WTC11 (cell line): Measurements from ENCODE around the gene EXD3.

Experiments
- CREB1 ChIP-seq: sonication (generic); formaldehyde crosslinking; IDR thresholded peaks from 2 replicates; pipeline ENCODE4 v1.8.0; 2023; ENCODE audit warnings: mild to moderate bottlenecking, missing genetic modification reagents
- ZNF219 ChIP-seq: sonication (generic); formaldehyde crosslinking; IDR thresholded peaks from 2 replicates; pipeline ENCODE4 v1.8.0; 2023; ENCODE audit warnings: missing genetic modification reagents, mild to moderate bottlenecking, borderline replicate concordance
- TF ChIP-seq, protein P1 (sequence below): fragments of 200-600 bp; IDR thresholded peaks from 2 replicates; pipeline ENCODE4 v1.8.0; 2022; ENCODE audit warnings: antibody characterized with exemption
- TF ChIP-seq, protein P2 (sequence below): sonication (generic); formaldehyde crosslinking; IDR thresholded peaks from 2 replicates; pipeline ENCODE4 v1.8.1; 2022; ENCODE audit warnings: low read depth, missing genetic modification reagents, borderline replicate concordance
- TF ChIP-seq, protein P3 (sequence below): sonication (generic); formaldehyde crosslinking; conservative IDR thresholded peaks from 2 replicates; pipeline ENCODE4 v1.8.1; 2022; ENCODE audit warnings: mild to moderate bottlenecking, missing genetic modification reagents

DNA sequence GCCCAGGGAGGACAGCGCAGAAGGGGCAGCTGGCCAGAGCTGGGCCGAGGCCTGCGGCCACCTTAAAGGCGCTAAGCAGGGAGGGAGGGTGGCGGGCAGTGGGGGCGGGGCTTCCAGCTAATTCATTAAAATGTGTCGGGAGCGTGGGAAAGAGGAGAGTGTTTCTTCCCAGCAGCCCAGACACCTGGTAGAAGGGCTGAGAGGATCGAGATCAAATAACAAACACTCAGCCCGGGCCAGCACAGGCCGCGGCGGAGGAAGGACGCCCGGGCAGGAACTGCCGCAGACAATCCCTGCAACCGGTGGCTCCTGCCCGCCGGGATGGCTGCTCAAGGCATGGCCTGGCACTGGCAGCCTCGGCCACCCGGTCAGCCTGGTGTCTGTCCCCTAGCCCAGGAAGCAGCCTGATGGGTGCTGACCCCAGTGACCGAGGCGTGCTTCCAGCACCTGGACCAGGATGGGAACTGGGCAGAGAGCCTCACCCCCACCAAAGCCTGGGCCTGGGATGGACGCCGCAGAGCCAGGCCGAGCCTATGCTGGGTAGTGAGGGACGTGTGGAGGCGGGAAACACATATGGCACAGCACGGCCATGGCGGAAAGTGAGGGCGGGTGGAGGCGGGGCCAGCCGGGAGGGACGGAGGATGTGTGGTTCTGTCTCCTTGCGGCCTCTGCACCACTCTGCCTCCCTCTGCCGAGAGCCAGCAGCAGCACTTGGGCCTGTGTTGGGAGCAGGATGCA lies 117.7 kb downstream of the EXD3 start:
- TF ChIP-seq, protein P1, sequence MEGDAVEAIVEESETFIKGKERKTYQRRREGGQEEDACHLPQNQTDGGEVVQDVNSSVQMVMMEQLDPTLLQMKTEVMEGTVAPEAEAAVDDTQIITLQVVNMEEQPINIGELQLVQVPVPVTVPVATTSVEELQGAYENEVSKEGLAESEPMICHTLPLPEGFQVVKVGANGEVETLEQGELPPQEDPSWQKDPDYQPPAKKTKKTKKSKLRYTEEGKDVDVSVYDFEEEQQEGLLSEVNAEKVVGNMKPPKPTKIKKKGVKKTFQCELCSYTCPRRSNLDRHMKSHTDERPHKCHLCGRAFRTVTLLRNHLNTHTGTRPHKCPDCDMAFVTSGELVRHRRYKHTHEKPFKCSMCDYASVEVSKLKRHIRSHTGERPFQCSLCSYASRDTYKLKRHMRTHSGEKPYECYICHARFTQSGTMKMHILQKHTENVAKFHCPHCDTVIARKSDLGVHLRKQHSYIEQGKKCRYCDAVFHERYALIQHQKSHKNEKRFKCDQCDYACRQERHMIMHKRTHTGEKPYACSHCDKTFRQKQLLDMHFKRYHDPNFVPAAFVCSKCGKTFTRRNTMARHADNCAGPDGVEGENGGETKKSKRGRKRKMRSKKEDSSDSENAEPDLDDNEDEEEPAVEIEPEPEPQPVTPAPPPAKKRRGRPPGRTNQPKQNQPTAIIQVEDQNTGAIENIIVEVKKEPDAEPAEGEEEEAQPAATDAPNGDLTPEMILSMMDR, result no peak
- TF ChIP-seq ZNF219, result no peak
- TF ChIP-seq, protein P2, sequence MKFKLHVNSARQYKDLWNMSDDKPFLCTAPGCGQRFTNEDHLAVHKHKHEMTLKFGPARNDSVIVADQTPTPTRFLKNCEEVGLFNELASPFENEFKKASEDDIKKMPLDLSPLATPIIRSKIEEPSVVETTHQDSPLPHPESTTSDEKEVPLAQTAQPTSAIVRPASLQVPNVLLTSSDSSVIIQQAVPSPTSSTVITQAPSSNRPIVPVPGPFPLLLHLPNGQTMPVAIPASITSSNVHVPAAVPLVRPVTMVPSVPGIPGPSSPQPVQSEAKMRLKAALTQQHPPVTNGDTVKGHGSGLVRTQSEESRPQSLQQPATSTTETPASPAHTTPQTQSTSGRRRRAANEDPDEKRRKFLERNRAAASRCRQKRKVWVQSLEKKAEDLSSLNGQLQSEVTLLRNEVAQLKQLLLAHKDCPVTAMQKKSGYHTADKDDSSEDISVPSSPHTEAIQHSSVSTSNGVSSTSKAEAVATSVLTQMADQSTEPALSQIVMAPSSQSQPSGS (CRISPR knock-in tag), result no peak
- TF ChIP-seq, protein P3, sequence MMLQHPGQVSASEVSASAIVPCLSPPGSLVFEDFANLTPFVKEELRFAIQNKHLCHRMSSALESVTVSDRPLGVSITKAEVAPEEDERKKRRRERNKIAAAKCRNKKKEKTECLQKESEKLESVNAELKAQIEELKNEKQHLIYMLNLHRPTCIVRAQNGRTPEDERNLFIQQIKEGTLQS (CRISPR knock-in tag), result no peak
- TF ChIP-seq CREB1 (CRISPR knock-in tag), result no peak
